Body of pancreas (tissue), 4 donors: ENCODE data around the gene MKRN3. TPM values are rescaled to one million over a fixed set of nuclear protein-coding genes. Genes with fewer than 3 reads are reported as not detected.
A peak's percentile ranks its signal among the peaks of the same experiment; 100 is the strongest.

ENCODE experiments used
- ATAC-seq: fragments of 150-250 bp; one replicate; pipeline ENCODE4 v1.9.1; 2016
- DNase-seq, 4 donors: peaks; one replicate each; pipeline ENCODE4 v3.0.0-alpha.2; 2019
- H3K27ac ChIP-seq, 4 donors: fragments of 200-600 bp; sonication (generic); 1 replicate in 3 of 4; 2 replicates in 1 of 4; pipeline versions ENCODE4 v1.5.1 to v1.6.1; 2016 to 2019; ENCODE audit warnings: mild to moderate bottlenecking in 1 of 4, mixed read lengths in 1 of 4, moderate library complexity in 1 of 4
- H3K27me3 ChIP-seq, 2 donors: fragments of 200-600 bp; sonication (generic); one replicate each; pipeline ENCODE4 v1.6.0; 2016; ENCODE audit warnings: mild to moderate bottlenecking in 1 of 2
- H3K36me3 ChIP-seq, 2 donors: fragments of 200-600 bp; sonication (generic); replicated peaks in 1 of 2; 2 replicates each; pipeline ENCODE4 v1.5.1; 2016; ENCODE audit warnings: low read depth in 2 of 2; ENCODE audit not compliant: insufficient read depth in 1 of 2
- H3K4me1 ChIP-seq: fragments of 200-600 bp; sonication (generic); one replicate; pipeline ENCODE4 v1.6.0; 2016
- H3K4me3 ChIP-seq, 2 donors: fragments of 200-600 bp; sonication (generic); 1 replicate in 1 of 2; 2 replicates in 1 of 2; pipeline ENCODE4 v1.5.1; 2016 to 2019
- H3K9me3 ChIP-seq, 3 donors: fragments of 200-600 bp; sonication (generic); 1 replicate in 2 of 3; 2 replicates in 1 of 3; pipeline ENCODE4 v1.5.1; 2016
- CTCF ChIP-seq, 7 experiments: fragments of 450-650 bp in 4 of 7; fragments of 200-600 bp in 3 of 7; sonication (generic) in 3 of 7; IDR thresholded peaks; one replicate each; pipeline ENCODE4 v1.5.1; 2016 to 2019; ENCODE audit warnings: antibody characterized with exemption in 7 of 7
- POLR2A ChIP-seq, 3 donors: fragments of 450-650 bp; IDR thresholded peaks; one replicate each; pipeline ENCODE4 v1.6.1; 2016; ENCODE audit warnings: antibody characterized with exemption in 3 of 3, mild to moderate bottlenecking in 2 of 3
- WGBS, 2 donors: methylation state at CpG; one replicate each; pipeline ENCODE4 v1.1.5; 2017; 5-methylcytosine and 5-hydroxymethylcytosine counted together
- intact Hi-C: fragments of 100-400 bp; cut with DNase I; formaldehyde crosslinking; loops from one replicate; pipeline ENCODE4 v1.15.1; 2023
- total RNA-seq, 2 donors: library from RNA; depleted of rRNA; stranded (reverse); fragments of >200 nt; gene quantifications; one replicate each; pipeline ENCODE4 v1.1.0, GENCODE V29; 2016

MKRN3 gene
- total RNA-seq, 2 donors from 2014 or later: 0.26 TPM; not detected in 1

GRCh38 chr15:23567921-23568320, 2.4 kb downstream of the MKRN3 start:
- H3K4me1 ChIP-seq: peaks cover 21% of the 10 kb centered on the region
- DNase-seq: no peak
- ATAC-seq: no peak
- H3K4me3 ChIP-seq: no peak overlapping the region
- no peaks in the 10 kb centered on the region for H3K36me3 ChIP-seq
- H3K27me3 ChIP-seq: no peaks in the 10 kb centered on the region
- no peaks in the 10 kb centered on the region for H3K9me3 ChIP-seq
- H3K27ac ChIP-seq: no peak overlapping the region
- no peak for TF ChIP-seq POLR2A (IDR thresholded peaks at IDR 0.05)
- TF ChIP-seq CTCF (IDR thresholded peaks at IDR 0.05): no peak
- intact Hi-C loops: no loop called here
- 77 to 82% methylated on average over 1 of the region's 1 CpG for WGBS, 2 donors

- no peaks in the 10 kb centered on the region for H3K36me3 ChIP-seq
- ATAC-seq: peak; percentile 66
- H3K27me3 ChIP-seq: no peaks in the 10 kb centered on the region
- H3K4me3 ChIP-seq: no peak overlapping the region
- no peaks in the 10 kb centered on the region for H3K9me3 ChIP-seq
- H3K4me1 ChIP-seq: peaks cover 21% of the 10 kb centered on the region
- 28 to 46% methylated on average over 5 of the region's 5 CpGs for WGBS, 2 donors
- intact Hi-C loops: no loop called here
- TF ChIP-seq POLR2A (IDR thresholded peaks at IDR 0.05): no peak
- TF ChIP-seq CTCF (IDR thresholded peaks at IDR 0.05): no peak
- peak overlapping the region in 3 of 4 donors; percentile 16 to 65 (median 35) for H3K27ac ChIP-seq
- peak in 2 of 4 donors; percentile 10 to 46 for DNase-seq
These were observed 3.9 kb downstream of the MKRN3 start for GRCh38 chr15:23569151-23569925.

- WGBS, 2 donors: 2 to 7% methylated on average over 3 of the region's 3 CpGs
- peak in 2 of 4 donors; percentile 21 to 49 for DNase-seq
- H3K27ac ChIP-seq: peak overlapping the region in 3 of 4 donors; percentile 0 to 65 (median 35)
- peak; percentile 42 for ATAC-seq
- H3K36me3 ChIP-seq: no peaks in the 10 kb centered on the region
- H3K9me3 ChIP-seq: no peaks in the 10 kb centered on the region
- peaks cover 21% of the 10 kb centered on the region for H3K4me1 ChIP-seq
- TF ChIP-seq CTCF (IDR thresholded peaks at IDR 0.05) (no peak), POLR2A (IDR thresholded peaks at IDR 0.05) (no peak)
- intact Hi-C loops: no loop called here
- H3K4me3 ChIP-seq: no peak overlapping the region
- H3K27me3 ChIP-seq: no peaks in the 10 kb centered on the region
These were observed 5.0 kb downstream of the MKRN3 start for GRCh38 chr15:23570486-23570885.

- Histone ChIP-seq H3K36me3 (no peaks in the 10 kb centered on the region), H3K4me1 (peaks cover 21% of the 10 kb centered on the region), H3K27ac (no peak overlapping the region), H3K4me3 (no peak overlapping the region), H3K9me3 (no peaks in the 10 kb centered on the region), H3K27me3 (no peaks in the 10 kb centered on the region)
- TF ChIP-seq CTCF (IDR thresholded peaks at IDR 0.05) (no peak), POLR2A (IDR thresholded peaks at IDR 0.05) (no peak)
- intact Hi-C loops: no loop called here
- WGBS, 2 donors: 71 to 78% methylated on average over 4 of the region's 4 CpGs
- ATAC-seq (no peak), DNase-seq (no peak)
These were observed 7.4 kb downstream of the MKRN3 start for GRCh38 chr15:23572844-23573243.

- Histone ChIP-seq H3K4me3 (no peak overlapping the region), H3K36me3 (no peaks in the 10 kb centered on the region), H3K27me3 (no peaks in the 10 kb centered on the region), H3K27ac (no peak overlapping the region), H3K9me3 (no peaks in the 10 kb centered on the region), H3K4me1 (peaks cover 13% of the 10 kb centered on the region)
- no peak for DNase-seq
- intact Hi-C loops: no loop called here
- no peak for ATAC-seq
- WGBS, 2 donors: 58 to 63% methylated on average over 3 of the region's 3 CpGs
- no peak for TF ChIP-seq POLR2A (IDR thresholded peaks at IDR 0.05)
- TF ChIP-seq CTCF (IDR thresholded peaks at IDR 0.05): no peak
These were observed 9.3 kb downstream of the MKRN3 start for GRCh38 chr15:23574742-23575141.
